NCI-H460 (cell line): ENCODE measurements around the gene RBP3. TPM values are rescaled to one million over a fixed set of nuclear protein-coding genes. Genes with fewer than 3 reads are reported as not detected.
A peak's percentile ranks its signal among the peaks of the same experiment; 100 is the strongest.

Source experiments
- DNase-seq: peaks from one replicate; pipeline ENCODE4 v3.0.0-alpha.2; 2016; ENCODE audit warnings: low read depth; ENCODE audit errors: extremely low read depth
- total RNA-seq: library from RNA; depleted of rRNA; stranded (reverse); fragments of >200 nt; shearing (Covaris generic); gene quantifications from 2 replicates; pipeline ENCODE4 v1.2.3, GENCODE V29; 2014

The RBP3 gene
- total RNA-seq, 1 experiment from 2014 or later = not detected

GRCh38 chr10:47354165-47354564 is 6.0 kb downstream of the RBP3 start:
- no peak for DNase-seq

GRCh38 chr10:47354900-47355299 is 6.7 kb downstream of the RBP3 start:
- no peak for DNase-seq

- DNase-seq = no peak
Observed at GRCh38 chr10:47356708-47357107, 8.5 kb downstream of the RBP3 start.

- no peak for DNase-seq
Observed at GRCh38 chr10:47357131-47357582, 9.0 kb downstream of the RBP3 start.

GRCh38 chr10:47357911-47358310 is 9.7 kb downstream of the RBP3 start:
- DNase-seq = no peak

- no peak for DNase-seq
Observed at GRCh38 chr10:47358457-47358856, 10.3 kb downstream of the RBP3 start.

GRCh38 chr10:47359101-47359500 is 10.9 kb downstream of the RBP3 start:
- DNase-seq = no peak

- DNase-seq = no peak
Observed at GRCh38 chr10:47359626-47360418, 11.7 kb downstream of the RBP3 start.

GRCh38 chr10:47360419-47361040 is 12.4 kb downstream of the RBP3 start:
- DNase-seq = no peak

GRCh38 chr10:47361293-47361692 is 13.1 kb downstream of the RBP3 start:
- peak; percentile 11 for DNase-seq

GRCh38 chr10:47362199-47362598 is 14.0 kb downstream of the RBP3 start:
- no peak for DNase-seq

- DNase-seq = no peak
Observed at GRCh38 chr10:47363781-47364180, 15.6 kb downstream of the RBP3 start.

- DNase-seq = no peak
Observed at GRCh38 chr10:47364366-47364765, 16.2 kb downstream of the RBP3 start.

- no peak for DNase-seq
Observed at GRCh38 chr10:47364911-47365310, 16.7 kb downstream of the RBP3 start.

GRCh38 chr10:47365431-47366180 is 17.4 kb downstream of the RBP3 start:
- no peak for DNase-seq

- no peak for DNase-seq
Observed at GRCh38 chr10:47366181-47366631, 18.0 kb downstream of the RBP3 start.

- DNase-seq = no peak
Observed at GRCh38 chr10:47366731-47367460, 18.7 kb downstream of the RBP3 start.

GRCh38 chr10:47367646-47368045 is 19.5 kb downstream of the RBP3 start:
- DNase-seq = no peak

GRCh38 chr10:47368431-47369180 is 20.4 kb downstream of the RBP3 start:
- no peak for DNase-seq
